ENCODE measurements around the gene GUCY2C.
"Not testable (repeated sequence)": the region's sequence is repeated elsewhere in the genome, so short reads cannot be mapped to it uniquely, and the experiment has no call there.

Gene GUCY2C

DNA sequence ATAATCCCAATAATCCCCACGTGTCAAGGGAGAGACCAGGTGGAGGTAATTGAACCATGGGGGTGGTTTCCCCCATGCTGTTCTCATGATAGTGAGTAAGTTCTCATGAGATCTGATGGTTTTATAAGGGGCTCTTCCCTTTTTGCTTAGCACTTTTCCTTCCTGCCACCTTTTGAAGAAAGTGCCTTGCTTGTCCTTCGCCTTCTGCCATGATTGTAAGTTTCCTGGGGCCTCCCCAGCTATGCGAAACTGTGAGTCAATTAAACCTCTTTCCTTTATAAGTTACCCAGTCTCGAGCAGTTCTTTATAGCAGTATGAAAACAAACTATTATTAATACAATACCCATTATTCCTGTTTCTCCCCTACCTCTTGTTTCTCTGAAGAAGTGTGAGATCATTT is 14.2 kb downstream of the GUCY2C start:
- DNase-seq (ENCODE audit: low spot score) = not testable (repeated sequence)

DNA sequence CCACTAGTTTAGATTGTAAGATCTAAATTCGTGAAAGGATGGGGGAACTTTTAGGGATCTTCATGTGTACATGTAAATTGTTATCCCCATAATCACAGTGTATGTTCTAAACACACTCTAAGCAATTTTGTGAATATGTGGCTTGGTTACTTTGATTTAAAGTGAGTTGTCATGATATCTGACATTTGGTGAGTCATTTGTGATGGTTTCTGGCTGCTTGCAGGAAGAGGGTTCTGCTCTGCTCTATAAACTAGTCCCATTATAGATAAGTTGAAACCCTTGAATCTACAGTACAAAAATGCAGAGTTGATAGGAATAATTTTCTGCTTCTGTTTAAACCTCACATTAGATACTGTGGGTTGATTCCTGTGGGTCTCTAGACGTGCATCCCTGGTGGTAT is 14.8 kb downstream of the GUCY2C start:
- DNase-seq (ENCODE audit: low spot score) = no peak

DNA sequence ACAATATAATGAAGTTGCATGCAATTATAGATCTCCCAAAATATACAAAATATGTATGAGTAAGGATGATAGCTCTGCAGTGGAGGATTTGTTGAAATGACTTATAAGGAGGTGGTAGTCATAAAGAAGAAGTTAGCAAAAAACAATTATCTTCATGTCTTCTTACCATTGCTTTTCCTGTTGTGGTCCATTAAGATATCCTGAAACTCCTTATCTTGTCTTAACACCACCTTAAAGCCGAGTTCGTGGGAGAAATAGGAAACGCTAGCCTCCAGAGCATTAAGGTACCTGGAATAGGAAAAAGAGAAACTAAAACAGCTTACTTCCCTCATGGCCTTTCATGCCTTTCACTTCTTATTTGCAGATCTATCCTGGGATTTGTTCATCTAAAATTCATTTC is 15.2 kb downstream of the GUCY2C start:
- DNase-seq (ENCODE audit: low spot score) = no peak

DNA sequence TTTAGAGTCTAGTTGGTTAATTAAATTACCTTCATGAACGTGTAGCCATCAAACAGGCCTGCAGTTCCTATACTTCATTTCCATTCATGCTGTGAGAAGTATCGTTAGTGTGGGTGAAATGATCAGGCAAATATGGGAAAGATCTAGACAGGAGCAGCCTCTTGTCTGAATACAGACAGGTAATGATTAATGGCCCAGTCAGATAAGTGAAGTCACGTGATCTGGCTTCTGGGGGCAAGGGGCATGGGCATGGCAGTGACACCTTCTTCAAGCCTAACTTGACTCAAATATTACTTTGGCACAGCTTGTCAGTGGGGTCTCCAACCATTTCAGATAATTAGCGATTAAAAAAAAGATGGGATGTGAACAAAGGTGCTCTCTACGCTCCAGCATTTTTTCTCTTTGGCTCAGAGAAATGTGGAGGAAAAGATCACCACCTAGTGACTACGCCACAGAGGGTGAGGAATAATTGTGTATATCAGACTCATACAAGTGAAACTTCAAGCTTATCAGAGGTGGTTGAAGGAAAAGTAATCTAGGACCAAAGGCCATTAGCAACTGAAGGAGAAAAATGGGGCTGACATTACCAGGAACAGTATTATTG is 17.8 kb downstream of the GUCY2C start:
- no peak for DNase-seq (ENCODE audit: low spot score)

DNA sequence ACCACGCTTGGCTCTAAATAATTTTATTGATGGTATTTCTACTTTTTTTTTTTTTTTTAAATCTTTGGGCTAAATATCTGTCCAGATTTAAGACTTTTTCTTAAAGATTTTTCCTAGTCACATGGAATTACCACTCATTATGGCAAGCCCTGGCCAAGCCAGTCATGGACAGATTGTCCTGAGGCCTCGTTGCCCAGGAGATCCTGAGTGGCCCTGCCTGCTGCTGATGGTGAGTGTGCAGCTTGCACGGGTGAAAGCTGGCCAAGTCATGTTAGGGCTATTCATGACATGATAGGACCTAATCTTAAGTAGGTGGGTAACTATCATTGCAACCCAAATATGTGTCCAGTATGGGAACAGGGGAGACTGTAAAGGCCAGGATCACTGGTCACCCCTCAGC is 27.8 kb downstream of the GUCY2C start:
- no peak for DNase-seq (ENCODE audit: low spot score)

DNA sequence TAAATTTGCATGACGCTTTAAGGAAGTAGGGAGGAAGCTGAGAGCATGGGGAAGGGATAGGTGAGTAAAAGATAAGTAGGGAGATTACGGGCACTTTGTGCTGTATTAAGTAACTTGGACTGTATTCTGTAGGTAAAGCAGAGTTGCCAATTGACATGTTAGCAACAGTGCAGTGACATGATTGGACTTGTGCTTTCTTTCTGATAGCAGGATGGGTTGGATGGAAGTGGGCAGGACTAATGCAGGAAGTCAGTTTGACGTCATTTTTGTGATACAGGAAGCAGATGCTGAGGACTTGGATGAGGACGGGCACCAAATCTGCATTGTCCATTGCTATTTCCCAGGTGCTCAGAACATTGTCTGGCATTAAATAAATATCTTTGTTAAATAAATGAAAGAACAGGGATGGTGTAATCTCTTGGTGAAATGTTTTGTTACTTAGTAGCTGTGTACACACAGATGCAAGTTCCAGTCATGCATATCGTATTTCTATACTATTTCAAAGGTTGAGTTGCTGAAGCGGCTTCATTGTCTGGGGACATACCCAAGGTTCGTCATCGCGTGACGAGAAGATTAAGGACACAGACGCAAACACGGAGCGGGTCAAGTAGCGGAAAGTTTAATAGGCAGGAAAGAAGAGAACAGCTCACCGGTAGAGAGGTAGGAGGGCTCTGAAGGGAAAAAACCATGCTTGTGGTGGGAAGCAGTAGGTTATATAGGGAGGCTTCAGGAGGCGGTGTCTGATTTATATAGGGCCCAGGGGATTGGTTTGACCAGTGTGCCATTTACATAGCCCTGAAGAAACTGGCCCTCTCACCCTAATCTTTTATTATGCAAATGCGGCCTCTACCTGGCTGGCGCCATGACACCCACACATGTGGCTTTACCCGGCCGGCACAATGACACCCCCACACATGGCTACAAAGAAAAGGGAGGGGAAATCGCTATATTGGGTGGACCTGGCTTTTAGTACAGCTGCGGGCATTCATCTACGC is 30.7 kb downstream of the GUCY2C start:
- DNase-seq (ENCODE audit: low spot score) = no peak

DNA sequence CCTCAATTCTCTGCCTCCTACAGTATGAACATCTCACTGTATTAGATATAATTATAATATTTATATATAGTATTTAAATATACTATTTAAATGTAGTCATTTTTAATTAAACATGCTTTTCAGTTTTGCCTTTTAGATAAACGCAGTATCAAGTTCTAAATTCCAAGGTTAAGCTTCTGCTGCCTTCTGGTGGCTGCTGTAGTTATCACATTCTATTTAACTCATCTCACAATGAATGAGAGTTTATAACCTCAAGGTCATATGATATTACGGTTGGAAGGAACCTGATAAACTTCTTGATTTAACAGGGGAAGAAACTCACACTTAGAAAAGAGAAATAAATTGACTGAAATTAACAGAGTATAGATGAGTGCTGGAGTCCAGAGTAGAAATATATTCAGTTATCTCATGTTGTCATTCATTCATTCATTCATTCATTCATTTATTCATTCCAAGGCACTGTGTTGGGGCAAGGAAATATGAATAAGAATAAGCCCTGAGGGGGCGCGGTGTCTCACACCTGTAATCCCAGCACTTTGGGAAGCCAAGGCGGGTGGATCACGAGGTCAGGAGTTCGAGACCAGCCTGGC is 31.9 kb downstream of the GUCY2C start:
- DNase-seq (ENCODE audit: low spot score) = no peak

DNA sequence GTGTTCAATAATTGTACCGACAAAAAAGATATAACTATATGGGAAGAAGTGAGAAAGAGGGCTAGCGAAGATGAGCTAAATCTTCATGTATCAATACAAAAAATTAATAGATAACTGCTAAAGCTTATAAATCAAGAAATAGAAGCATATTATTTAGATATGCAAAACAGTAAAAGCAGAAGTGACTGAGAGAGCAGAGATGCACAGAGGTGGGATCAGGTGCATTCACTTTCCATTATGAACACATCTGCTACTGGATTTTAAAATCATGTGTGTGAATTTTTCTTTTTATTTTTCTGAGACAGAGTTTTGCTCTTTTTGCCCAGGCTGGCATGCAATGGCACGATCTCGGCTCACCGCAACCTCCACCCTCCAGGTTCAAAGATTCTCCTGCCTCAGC is 33.4 kb downstream of the GUCY2C start:
- no peak for DNase-seq (ENCODE audit: low spot score)

DNA sequence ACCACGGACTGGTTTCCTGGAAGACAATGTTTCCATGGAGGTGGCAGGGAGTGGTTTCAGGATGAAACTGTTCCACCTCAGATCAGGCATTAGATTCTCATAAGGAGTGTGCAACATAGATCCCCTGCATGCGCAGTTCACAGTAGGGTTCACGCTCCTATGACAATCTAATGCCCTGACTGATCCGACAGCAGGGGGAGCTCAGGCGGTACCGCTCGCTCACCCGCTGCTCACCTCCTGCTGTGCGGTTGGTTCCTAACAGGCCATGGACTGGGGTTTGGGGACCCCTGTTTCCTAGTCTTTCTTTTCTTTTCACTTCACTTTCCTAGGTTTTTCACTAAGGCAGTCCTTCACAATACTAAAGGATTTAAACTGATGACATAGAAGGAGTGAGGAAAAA is 39.6 kb downstream of the GUCY2C start:
- no peak for DNase-seq (ENCODE audit: low spot score)

DNA sequence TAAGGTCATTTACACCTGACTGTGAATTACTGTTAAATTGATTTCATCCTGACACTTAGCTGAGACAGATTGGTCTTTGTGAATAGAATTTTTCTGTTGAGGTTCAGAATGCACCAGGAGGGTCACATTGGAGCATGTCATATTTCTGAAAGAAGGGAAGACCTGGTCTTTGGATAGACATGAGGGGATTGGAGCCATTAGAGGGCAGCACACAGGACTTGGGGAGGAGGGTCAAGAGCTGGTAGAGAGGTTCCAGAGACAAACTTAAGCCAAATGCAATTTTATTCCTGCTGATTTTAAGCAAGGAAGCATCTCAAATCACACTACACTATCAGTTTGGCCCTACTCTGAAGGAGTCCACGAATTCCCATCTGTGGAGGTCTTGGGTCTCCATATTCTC is 41.1 kb downstream of the GUCY2C start:
- no peak for DNase-seq (ENCODE audit: low spot score)

DNA sequence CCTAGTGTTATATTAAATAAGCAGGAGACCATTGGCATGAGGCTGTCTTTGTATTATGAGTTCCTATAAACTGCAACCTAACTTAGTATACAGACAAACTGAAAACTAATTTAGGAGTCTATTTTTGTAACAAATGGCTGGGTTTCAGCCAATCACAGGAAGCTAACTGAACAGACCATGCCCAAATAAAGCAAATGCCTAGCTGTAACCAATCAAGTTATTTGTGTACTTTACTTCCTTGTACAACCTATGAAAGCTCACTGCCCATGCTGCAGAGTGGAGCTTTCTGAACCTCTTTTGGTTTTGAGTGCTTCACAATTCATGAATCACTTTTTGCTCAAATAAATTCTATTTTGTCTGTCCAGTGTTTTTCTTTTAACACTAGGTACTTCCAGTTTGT is 41.6 kb downstream of the GUCY2C start:
- no peak for DNase-seq (ENCODE audit: low spot score)

DNA sequence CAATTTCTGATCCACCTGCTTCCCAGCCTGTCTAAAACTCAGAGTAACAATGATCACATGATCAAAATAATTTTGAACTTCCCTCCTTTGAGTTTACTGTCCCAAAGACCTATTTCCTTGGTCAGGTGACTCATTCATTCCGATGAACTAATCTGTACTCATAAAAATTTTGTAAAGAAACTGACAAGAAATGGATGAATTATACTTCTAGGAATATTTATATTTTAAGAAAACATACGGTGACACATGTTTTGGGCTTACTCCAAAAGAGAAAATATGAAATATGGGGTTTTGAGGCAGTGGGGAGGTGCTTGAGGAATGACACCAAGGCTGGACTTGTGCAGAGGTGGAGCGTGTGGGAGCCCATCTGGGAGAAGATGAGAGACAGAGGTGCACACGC is 42.0 kb downstream of the GUCY2C start:
- no peak for DNase-seq (ENCODE audit: low spot score)

DNA sequence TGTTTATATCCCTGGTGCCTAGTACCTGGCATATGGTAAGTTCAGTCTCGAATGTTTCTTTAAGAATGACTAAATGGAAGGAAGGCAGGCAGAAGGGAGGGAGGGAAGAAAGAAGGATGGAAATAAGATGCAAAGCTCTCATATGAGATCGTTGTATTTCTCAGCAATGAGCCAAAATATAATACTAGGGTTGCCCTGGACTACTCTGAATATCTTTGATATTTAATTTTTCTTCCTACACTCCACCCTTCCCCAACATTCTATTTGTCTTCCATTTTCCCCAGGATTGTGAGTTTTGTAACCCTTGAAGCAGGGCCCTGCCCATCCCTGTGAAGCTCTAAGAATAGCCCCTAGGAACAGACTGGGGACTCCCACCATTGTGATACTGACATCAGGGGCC is 43.9 kb downstream of the GUCY2C start:
- DNase-seq (ENCODE audit: low spot score) = no peak

DNA sequence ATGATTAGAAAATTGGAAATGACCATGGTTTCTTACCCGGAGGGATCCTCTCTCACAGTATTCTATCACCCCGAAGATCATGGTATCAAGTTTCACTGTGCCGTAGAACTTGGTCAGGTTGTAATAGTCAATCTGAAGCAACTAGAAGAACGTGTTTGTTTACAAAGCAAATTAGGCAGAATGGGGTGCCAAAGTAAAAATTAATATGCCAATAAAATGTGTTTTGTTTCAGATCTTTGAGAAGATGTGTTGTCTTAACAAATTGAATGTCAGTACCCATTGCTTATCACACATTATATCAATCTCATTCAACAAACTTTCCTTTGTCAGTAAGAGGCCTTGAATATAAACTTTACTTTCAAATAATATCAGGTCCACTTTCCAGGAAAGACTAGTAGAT is 45.0 kb downstream of the GUCY2C start:
- DNase-seq (ENCODE audit: low spot score) = no peak

DNA sequence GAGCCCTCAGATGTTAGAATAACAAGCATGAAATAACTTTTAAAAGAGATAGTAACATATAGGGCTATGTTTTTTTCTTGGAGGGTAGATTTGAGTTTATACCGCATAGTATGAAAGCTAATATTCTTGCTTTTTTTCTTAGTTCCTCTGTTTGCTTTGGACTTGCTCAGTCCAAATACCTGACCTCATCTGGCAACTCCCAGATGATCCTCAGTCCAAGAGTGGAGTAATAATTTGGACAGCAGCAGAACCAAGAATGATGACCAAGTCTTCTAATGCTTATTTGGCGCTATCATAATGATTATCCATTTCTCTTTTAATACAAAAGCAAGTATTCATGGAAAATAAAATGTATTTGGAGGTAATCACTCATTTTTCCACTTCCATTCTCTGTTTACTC is 45.6 kb downstream of the GUCY2C start:
- DNase-seq (ENCODE audit: low spot score) = no peak

DNA sequence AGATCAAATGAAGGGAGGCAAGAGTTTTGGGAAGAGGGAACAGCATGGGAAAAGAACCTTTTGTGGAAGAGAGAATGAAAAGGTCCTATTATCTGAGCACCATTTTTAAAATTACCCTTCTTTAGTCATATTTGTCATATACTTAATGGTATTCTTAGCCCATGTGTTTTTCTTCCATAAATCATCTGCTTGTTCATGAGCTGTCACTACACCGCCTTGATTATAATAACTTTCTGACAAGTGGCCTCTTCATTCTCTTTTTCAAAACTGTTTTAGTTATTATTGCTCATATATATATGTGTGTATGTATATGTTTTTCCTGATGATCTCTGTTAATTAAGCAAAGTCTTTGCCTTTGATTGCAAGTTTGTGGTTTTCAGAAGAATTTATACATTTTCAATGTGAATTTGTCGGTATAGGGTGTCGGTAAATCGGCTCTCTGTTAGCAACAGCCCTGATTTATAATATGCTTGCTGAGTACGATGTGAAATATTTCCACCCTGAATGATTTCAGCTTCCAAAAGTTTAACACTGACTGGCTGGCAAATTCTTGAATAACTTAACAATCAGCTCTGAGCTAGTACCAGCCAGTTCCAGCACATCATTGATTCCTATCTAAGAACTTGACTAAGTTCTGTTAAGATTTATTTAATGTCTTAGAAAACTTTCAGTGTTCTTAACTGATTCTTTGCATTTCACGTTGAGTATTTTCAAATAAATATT is 49.2 kb downstream of the GUCY2C start:
- DNase-seq (ENCODE audit: low spot score) = no peak

DNA sequence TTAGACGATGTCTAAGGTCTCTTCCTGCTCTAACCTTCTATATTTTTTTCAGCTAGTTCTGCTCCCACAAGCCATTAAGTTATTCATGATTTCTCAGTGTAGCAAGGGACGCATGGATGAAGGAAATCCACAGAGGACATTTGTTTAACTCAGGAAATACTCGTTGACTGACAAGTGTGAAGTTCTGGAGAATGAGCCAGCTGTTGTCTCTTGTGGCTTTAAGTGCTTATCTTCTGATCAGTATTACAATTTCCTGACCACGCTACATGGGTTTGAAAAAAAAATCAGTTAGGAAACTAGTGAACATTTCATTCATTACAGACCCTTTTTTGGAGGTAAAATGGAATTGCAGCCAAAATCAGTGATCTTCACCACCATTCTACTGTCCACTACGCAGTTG is 53.1 kb downstream of the GUCY2C start:
- no peak for DNase-seq (ENCODE audit: low spot score)

DNA sequence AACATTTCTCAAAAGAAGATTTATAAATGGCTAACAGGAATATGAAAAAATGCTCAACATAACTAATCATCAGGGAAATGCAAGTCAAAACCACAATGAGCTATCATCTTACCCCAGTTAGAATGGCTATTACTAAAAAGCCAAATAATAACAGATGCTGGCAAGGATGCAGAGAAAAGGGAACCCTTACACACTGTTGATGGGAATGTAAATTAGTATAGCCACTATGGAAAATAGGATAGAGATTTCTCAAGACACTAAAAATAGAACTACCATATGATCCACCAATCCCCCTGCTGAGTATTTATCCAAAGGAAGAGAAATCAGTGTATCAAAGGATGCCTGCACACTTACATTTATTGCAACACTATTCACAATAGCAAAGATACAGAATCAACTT is 58.3 kb downstream of the GUCY2C start:
- DNase-seq (ENCODE audit: low spot score) = no peak

DNA sequence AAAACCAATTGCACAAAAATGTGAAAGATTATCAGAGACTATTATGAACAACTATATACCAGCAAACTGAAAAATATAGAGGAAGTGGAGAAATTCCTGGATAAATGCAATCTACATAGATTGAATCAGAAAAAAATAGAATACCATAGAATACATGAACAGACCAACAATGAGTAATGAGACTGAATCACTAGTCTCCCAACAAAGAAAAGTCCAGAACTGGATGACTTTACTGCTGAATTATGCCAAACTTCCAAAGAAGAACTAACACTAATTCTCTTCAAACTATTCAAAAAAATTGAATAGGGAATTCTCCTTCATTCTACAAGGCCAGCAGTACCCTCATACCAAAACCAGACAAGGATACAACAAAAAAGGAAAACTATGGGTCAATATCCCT is 60.6 kb downstream of the GUCY2C start:
- no peak for DNase-seq (ENCODE audit: low spot score)

DNA sequence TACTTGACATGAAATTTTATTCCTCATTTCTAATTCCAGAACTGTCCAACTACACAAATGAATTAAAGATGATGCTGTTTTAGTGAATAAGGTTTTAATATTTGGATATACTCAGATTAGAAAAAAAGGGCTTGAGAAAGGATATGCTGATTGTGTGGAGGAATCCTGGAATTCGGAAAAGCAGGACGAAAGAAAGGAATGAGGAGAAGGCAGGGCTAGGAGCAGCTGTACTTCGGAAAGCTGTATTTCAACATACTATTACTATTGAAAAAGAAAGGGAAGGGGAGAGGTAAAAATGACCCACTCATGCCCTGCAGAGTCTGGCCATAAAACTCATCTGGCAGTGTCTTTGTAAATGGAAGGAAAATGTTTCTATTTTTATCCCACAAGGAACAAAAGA is 65.6 kb downstream of the GUCY2C start:
- DNase-seq (ENCODE audit: low spot score) = no peak

DNA sequence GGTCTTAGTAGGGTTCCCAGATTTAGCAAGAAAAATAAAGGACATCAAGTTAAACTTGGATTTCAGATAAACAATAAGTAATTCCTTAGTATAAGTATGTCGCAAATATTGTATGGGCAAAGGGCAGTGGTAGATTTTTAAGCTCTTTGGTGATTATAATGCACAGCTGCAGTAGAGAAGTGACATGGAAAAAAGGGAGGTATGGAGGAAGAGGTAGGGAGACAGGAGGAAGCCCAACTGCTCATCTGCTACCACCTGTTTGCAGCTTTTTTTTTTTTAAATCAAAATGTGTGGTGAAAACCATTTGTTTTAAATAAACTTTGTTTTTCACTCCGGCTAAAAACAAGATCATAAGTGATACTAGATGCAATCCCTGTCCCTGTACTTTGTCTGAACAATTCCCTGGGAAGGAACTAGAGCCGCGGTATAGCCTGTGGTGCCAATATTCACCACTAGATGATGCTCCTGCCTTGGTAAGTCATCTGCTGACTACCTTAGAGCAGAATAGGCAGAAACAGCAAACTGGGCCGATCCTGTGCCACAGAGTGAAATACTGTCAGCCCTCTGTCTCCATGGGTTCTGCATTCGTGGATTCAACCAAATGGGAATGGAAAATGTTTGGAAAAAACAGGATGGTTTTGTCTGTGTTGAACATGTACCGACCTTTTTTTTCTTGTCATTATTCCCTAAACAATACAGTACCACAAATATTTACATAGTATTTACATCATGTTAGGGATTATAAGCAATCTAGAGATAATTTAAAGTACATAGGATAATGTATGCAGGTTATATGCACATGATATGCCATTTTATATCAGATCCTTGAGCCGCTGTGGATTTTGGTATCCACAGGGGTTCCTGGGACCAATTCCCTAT is 66.3 kb downstream of the GUCY2C start:
- DNase-seq (ENCODE audit: low spot score) = peak; percentile 79

Data from SK-N-DZ (cell line).